ENCODE results near the gene FOXP3.

FOXP3 gene

GRCh38 chrX:49276207-49276606 lies 11.7 kb upstream of the FOXP3 start:
- FAIRE-seq (no peak), DNase-seq (ENCODE audit: low spot score) (no peak)

DNA sequence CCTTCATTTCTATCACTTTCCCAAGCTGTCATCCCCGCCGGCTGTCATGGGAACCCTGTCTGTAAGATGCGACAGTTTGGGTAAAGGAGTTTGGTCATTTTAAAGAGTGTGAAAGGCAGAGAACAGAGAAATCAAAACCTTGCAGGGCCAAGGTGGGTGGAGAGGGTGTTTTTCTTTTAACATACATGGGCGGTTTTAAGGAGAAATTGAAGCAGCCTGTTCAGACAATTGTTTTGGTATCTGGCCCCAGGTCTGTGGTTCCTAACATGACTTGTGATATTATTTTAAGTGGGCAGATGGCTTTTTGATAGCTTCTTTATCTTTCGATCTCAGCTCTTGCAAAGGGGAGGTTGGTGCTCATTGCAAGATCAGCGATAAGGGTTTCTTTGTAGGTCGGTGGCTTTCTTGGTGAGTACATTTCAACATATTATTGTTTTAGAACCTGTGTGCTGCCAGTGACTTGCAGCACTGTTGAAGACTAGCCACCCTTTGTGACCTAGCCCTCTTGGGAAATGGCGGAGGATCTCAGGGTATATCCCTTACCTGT lies 8.7 kb upstream of the FOXP3 start:
- FAIRE-seq (no peak), DNase-seq (ENCODE audit: low spot score) (no peak)

DNA sequence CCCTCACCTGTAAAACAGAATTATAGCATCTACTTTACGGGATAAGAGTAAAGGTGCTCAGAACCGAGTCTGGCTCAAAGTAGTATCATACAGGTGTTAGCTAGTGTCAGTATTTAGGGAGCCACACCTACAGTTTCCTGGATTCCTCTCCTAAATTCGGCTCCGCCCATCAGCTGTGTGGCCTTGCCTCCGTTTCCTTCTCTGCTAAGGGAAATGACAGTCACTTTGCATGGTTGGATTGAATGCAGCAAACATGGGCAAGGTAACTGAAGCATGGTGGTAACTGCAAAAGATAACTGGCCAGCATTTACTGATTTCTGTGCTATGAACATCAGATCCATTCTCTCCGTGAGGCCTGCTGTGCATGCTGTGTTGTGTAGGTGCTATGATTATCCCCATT lies 7.9 kb upstream of the FOXP3 start:
- DNase-seq (ENCODE audit: low spot score) (no peak), FAIRE-seq (no peak)

- FAIRE-seq: no peak
- no peak for DNase-seq (ENCODE audit: low spot score)
Measured at GRCh38 chrX:49271341-49271740, 6.8 kb upstream of the FOXP3 start.

DNA sequence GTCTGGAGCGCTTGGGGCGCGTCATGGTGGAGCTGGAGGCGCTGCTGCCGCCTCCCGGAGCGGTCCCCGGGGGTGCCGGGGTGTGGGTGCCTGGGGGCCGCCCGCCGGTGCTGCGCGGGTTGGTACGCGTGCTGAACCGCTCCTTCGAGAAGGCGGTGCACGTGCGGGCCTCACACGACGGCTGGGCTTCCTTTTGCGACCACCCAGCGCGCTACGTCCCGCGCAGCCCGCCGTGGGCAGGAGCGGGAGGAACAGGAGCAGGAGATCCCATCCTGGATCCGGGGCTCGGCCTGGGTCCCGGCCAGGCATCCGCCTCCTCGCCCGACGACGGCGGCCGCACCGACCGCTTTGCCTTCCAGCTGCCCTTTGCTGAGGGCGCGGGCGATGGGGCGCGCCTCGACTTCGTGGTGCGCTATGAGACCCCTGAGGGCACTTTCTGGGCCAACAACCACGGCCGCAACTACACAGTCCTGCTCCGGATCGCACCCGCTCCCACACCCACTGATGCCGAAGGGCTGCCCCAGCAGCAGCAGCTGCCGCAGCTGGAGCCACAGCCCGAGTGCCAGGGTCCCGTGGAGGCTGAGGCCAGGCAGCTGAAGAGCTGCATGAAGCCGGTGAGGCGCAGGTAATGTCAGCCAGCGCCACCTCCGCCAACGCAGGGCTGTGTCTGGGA lies 5.9 kb upstream of the FOXP3 start:
- DNase-seq (ENCODE audit: low spot score): no peak
- FAIRE-seq: no peak

DNA sequence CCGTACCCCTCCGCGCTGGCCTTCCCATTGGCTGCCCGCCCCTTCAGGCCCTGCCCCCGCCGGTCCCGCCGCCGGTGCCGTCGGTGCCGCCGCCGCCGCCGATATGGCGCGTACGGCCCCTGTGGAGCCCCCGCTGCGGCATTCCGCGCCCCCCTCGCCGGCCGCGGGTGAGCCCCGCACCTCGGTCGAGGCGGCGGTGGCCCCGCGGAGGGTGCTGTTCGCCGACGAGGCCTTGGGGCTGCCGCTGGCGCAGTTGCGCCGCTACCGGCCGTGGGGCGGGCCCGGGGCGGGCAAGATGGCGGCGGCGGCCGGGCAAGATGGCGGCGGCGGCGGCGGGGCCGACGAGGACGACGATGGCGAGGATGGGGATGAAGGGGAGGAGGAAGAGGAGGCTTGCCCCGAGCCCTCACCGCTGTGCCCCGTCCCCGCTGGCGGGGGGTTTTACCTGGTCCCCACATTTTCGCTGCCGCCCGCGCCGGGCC lies 5.3 kb upstream of the FOXP3 start, which contains the start of gene PPP1R3F:
Gene PPP1R3F, plus strand, starts transcription at position 27 of the 482 bp plus-strand sequence. Its CDS starts 77 bp downstream, at position 104.
- no peak for DNase-seq (ENCODE audit: low spot score)
- no peak for FAIRE-seq

DNA sequence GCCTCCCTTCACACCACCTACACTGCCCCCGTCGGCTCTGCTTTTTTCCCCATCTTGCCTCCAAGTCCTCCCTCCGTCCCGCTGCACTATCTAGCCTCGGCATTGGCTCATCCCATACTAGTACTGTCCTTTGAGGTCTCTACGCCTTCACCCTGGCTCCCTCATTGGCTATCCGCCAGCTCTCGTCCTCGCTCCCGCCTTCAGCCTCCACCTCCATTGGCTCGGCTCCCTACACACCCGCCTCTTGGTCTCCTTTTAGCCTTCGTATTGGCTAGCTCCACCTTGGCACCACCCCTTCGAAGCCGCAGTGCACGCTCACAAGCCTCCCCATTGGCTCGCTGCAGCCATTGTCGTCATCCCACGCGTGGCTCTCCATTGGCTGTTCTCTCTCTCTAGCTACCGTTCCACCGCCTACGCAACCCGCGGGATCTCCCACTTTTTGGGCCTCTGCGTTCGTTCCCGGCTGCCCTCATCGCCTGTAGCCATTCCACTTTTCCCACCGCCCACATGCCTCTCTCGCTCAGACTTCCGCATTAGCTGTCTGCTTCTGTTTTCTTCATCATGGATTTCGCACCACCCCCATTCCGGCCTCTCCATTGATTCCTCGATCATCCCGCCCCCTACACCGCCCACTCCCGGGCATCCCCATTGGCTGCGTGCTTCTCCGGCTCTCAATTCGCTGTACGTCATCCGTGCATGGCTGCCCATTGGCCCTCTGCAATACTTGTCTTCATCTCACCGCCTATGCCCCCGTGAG lies 4.7 kb upstream of the FOXP3 start:
- FAIRE-seq (peak; percentile 85), DNase-seq (ENCODE audit: low spot score) (peak; percentile 96)

DNA sequence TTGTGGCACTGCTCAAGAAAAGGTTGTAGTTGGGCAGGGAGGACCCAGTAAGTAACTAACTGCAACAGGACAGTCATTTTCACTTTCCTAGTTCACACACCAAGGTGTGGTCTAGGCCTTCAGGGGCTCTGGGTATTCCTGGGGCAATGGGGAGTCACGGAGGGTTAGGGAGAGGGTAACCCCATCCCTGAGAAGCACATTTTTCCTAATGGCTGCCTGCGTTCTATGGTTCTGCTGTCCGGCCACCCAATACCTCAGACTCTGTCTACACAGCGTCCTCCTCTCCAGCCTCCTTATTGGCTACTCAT lies 4.1 kb upstream of the FOXP3 start:
- FAIRE-seq (no peak), DNase-seq (ENCODE audit: low spot score) (no peak)

GRCh38 chrX:49266523-49267445 lies 2.3 kb upstream of the FOXP3 start:
- FAIRE-seq: no peak
- DNase-seq (ENCODE audit: low spot score): no peak

- no peak for FAIRE-seq
- no peak for DNase-seq (ENCODE audit: low spot score)
Measured at GRCh38 chrX:49263631-49264030, 879 bp downstream of the FOXP3 start.

DNA sequence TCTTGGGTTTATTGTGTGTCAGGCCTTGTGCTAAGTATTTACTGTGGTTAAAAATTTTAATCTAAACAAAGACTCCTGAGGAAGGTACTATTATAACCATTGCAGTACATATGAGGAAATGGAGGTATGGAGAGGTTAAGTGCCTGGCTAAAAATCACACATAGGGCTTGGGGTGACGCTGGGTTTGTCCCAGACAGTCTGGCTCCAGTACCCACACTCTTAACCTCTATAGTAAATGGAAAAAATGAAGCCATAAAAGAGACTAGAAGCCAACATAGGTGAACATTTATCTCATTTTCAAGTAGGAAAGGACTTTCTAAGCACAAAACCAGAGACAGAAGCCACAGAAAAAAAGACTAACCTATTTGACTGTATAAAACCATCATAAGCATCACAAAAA lies 1.9 kb downstream of the FOXP3 start:
- DNase-seq (ENCODE audit: low spot score) (no peak), FAIRE-seq (no peak)

- no peak for DNase-seq (ENCODE audit: low spot score)
- FAIRE-seq: no peak
Measured at GRCh38 chrX:49260221-49260985, 4.1 kb downstream of the FOXP3 start.

GRCh38 chrX:49258749-49259124 lies 5.8 kb downstream of the FOXP3 start:
- no peak for DNase-seq (ENCODE audit: low spot score)
- no peak for FAIRE-seq

GRCh38 chrX:49257846-49258748 lies 6.4 kb downstream of the FOXP3 start:
- no peak for DNase-seq (ENCODE audit: low spot score)
- FAIRE-seq: no peak

- no peak for FAIRE-seq
- DNase-seq (ENCODE audit: low spot score): no peak
Measured at GRCh38 chrX:49257074-49257790, 7.3 kb downstream of the FOXP3 start.

DNA sequence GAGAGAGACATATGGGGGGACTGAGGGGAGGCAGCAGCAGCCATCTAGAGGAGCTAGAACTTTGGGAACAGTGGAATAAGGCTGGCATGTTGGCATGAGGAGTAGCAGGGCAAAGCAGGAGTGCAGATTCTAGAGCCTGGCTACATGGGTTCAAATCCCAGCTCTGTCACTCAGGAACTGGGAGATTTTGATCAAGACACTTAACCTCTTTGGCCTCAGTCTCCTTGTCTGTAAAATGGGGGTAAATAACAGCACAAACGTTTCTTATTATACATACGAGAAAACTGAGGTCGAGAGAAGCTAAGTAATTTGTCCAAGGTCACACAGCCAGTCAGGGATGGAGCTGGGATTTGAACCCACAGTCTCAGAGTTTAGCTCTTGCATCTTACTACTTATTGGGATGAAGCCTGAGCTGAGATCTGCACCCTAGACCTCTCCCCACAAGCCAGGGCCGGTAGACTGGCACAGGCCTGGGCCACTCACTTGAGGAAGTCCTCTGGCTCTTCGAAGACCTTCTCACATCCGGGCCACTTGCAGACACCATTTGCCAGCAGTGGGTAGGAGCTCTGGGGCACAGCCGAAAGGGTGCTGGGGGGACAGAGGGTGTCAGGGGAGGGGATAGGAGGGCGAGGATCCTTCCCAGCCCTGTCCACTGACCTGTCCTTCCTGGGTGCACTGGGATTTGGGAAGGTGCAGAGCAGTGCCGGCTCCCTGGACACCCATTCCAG lies 8.1 kb downstream of the FOXP3 start:
- no peak for DNase-seq (ENCODE audit: low spot score)
- no peak for FAIRE-seq

- DNase-seq (ENCODE audit: low spot score) (no peak), FAIRE-seq (no peak)
Measured at GRCh38 chrX:49254639-49255038, 9.9 kb downstream of the FOXP3 start.

GRCh38 chrX:49251325-49251724 lies 13.2 kb downstream of the FOXP3 start:
- no peak for FAIRE-seq
- DNase-seq (ENCODE audit: low spot score): no peak

- no peak for FAIRE-seq
- no peak for DNase-seq (ENCODE audit: low spot score)
Measured at GRCh38 chrX:49250578-49250977, 13.9 kb downstream of the FOXP3 start.

Measured in urothelium cell line (cell line).